Pulmonary artery endothelial cell (primary cell): ENCODE measurements around the gene TTLL9. TPM values are rescaled to one million over a fixed set of nuclear protein-coding genes. Genes with fewer than 3 reads are reported as not detected.

Source experiments
- DNase-seq: peaks from one replicate; pipeline ENCODE4 v3.0.0-alpha.2; 2011; ENCODE audit warnings: low read depth, low spot score
- total RNA-seq: library from RNA; depleted of rRNA; stranded (reverse); fragments of >200 nt; gene quantifications from 2 replicates; pipeline ENCODE4 v1.2.3, GENCODE V29; 2014

Gene TTLL9
- total RNA-seq, 1 donor from 2014 or later, result 0.07 TPM

DNA sequence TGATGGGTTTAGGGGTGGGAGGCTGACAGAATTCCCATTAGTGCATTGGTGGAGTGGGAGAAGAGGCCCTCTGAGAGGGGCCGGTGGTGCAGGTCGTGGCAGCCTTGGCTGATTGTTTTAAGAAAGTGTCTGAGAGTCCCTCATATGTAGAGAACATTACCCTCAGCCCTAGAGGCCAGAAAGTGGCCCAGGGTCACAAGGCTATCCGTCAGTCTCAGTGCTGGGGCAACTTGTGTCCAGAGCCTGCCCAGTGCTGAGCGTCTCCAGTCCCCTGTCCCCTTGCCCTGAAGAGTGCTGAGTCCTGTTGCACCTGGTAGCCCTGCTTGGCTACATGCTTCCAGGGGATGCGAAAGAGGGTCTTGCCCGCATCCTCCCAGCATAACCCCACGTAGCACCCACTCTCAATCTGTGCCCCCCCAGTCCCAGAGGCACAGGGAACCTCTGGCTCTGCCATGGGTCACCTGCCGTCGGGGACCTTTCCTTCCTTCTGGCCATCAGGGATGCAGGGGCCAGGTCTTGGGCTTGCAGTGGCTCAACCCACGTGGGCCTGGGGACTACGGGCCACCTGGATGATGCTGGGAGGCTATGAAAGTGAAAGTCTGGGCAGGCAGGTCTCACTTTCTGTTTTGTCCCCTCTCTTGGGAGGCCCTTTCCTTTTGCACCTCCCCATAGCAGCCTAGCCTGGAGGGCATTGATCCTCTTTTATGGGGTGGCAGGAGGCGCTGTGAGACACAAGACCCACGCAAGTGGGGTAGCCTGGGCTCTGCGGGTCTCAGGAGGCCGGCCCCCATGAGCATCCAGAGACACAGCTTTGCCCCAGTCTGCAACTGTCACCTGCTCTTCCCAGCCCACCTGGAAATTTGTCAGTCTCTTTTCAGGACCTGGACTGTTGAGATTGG is 12.3 kb upstream of the TTLL9 start:
- no peak for DNase-seq

DNA sequence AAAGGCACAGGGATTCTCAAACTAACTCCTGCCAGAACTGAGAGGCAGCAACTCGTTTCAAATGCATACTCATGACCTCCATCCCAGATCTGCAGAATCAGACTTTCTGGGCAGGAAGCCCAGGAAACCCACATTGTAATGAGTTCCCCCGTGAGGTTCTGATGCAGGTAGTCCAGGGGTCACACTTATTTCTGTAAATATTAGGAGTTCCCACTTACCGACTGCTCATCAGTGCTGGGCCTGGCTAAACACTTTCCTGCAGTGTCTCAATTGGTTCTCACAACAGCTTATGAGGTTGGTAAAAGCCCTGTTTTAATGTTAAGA is 11.7 kb upstream of the TTLL9 start:
- no peak for DNase-seq

DNA sequence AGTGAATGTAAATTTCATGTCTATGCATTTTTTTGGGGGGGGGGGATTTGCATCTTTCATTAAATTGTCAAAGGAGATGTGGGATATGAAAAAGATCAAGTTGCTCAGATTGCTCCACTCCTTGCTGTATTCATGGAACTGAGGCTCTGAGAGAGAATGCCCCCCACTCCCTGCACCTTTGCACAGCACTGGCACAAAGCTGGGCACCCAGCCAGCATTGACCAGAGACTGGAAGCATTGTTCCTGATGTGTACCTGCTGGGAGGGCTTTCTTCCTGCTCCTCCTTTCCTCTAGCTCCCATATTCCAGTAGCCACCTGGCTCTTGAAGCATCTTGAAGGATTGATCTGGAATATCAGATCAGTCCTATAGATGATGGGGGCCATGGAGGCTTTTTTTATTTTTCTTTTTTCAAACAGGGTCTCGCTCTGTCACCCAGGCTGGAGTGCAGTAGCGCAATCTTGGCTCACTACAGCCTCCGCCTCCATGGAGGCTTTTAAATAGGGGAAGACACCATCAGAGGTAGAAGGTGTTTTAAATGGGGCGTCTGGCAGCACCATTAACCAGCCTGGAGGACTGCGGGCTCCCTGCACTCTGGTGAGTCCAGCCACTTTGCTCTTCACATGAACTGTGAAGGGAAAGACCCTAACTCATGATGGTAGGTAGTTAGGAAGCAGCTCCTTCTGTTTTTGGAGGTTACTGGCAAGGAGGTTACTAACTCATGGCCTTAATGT is 11.0 kb upstream of the TTLL9 start:
- DNase-seq, result no peak

DNA sequence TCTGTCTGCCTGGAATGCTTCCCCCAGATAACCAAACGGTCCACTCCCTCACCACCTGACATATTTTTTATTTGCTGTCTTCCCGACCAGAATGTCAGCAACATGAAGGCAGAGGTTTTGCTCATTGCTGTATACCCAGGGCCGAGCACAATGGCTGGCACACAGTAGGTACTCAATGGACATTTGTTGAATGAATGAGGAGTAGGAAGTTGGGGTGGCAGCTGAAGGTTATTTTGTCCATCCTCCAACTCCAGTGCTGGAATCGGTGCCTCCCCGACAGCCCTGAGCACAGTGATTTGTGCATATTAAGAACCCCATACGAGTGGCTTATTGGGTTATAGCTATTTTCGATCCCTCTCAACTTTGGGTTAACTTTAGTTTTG is 10.4 kb upstream of the TTLL9 start:
- no peak for DNase-seq

DNA sequence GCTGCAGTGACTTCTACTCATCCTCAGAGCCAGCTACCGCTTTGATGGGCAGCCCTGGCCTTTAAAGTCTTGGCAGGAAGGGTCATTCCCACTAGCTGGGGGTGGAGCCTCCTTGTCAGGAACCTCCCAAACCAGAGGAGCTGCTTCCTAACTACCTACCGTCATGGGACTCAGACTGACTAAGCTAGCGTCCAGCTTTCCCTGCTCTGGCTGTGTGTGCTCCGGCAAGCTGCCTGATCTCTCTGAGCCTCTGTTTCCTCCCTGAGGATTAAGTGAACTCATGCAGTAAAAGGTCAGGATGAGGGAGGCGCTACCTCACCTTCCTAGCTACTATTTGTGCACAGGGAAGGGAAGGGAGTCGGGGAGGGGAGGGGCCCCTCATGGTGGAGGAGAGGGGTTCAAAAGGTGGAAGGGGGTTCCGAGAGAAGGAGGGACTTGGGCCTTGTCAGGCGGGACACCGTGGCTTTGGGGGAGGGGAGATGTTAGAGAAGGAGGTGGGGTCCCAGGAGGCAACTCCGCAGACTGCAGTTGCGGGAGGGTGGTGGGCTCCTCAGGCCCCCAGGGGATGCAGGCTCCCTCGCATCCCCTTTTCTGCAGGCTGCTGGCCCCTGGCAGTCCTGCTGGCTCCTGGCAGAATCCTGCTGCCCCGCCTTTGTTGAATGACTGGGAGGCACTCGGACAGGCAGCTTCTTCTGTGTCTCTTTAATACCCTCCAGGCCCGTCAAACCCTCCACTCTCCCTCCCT is 9.9 kb upstream of the TTLL9 start:
- no peak for DNase-seq

DNA sequence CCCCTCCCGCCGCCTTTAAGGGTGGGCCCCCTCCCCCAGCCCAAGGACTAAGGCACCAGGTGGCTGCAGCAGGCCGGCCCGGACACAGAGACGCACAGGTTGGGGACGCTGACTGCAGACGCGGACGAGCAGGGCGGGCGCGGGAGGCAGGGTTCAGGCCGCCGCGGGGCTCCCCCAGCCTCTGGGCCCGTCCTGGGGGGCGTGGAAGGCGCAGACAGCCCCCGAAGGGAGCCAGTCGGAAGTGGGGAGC is 9.4 kb upstream of the TTLL9 start:
- DNase-seq, result no peak

DNA sequence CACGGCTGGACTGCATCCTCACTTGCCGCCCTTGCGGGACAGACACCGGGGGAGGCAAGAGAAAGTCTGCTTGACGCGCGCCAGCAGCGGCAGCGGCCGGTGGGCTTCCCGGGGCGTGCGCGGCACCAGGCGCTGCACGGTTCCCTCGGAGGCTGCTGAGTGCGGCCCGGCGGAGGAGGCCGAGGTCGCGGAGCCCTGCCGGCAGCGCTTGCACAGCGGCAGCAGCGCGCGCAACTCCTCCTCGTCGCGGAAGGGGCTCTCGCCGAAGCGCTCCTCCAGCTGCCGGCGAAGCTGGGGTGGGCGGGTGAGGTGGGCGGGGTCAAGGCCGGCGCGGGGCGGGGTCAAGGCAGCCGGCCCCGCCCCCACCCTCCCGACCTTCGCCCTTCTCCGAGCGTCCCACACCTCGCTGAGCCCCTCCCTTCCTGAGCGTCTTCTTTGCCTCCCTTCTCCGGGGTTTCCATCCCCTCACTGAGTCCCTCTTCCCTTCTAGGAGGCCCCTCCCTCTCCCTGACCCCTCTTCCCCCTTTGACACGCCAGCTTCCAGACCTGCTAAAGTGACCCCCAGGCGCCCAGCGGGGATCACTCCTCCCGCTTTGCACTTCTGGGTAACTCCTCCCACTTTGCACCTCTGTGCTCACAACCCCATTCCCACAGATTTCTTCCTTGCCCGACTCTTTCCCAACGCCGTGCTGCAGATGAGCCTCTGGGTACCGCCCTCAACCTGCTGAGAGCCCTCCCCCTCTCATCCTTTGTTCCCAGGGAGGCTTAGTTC is 8.9 kb upstream of the TTLL9 start:
- DNase-seq, result no peak

DNA sequence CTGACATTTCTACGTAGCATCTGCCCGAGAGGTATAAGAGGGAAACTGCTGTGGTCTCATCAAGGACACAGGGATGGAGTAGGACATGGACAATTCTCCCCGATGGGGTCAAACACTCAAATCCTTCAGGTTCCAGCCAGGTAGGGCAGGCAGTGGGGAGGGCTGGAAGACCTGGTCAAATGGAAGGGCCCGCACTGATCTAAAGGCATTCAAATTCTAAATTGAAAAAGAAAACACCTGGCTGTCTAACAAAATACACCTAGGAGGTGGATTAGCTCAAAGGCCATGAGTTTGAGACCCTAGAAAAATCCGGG is 8.3 kb upstream of the TTLL9 start:
- DNase-seq, result no peak

DNA sequence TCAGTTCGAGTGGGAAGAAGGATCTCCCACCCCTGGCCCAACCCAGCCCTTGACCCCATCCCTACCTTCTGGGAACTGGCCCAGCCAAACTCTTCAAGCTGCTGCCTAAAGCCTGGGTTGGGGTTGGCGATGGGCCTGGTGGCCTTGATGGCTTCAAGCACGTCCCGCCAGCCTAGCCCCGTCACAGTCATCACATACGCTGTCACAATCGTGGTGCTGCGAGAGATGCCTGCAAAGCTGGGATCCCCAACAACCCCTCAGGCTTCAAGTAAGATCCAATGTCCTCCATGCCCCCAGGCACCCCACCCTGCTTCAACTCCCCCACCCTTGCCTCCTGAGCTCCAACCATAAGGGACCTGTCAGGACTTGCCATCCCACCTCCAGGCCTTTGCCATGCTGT is 7.9 kb upstream of the TTLL9 start:
- DNase-seq, result no peak

DNA sequence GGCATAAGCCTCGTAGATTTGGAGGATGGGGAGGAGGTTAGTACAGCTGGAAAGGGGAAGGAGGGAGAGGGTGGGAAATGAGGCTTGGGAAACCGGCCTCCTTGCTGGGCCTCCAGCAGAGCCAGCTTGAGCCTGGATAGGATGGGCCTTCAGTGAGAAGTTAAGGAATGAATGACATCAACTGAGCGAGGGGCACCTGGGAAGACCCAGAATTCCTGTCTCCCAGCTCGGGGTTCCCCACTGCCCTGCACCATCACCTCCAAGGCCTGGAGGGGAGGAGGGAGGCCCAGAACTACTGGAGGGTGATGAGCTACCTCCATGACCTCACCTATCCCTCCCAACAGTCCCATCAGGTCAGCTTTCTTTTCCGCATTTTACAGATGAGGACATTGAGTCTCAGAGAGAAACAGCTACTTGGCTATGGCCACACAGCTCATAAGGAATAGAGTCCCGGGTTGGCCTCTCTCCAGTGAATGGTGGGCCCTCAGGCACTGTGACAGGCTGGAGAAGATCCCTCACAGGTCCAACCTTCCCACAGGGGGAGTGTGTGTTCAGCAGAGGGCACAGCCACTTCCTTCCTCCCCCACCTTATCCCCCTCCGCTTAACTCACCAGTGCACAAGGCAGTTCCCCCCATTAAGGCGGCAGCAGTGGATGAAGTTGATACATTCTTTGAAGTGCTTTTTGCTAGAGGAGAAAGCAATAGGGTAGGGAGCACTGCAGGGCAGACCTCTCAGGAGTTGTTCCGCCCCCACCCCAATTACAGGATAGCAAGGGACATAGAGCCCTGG is 6.9 kb upstream of the TTLL9 start:
- no peak for DNase-seq

DNA sequence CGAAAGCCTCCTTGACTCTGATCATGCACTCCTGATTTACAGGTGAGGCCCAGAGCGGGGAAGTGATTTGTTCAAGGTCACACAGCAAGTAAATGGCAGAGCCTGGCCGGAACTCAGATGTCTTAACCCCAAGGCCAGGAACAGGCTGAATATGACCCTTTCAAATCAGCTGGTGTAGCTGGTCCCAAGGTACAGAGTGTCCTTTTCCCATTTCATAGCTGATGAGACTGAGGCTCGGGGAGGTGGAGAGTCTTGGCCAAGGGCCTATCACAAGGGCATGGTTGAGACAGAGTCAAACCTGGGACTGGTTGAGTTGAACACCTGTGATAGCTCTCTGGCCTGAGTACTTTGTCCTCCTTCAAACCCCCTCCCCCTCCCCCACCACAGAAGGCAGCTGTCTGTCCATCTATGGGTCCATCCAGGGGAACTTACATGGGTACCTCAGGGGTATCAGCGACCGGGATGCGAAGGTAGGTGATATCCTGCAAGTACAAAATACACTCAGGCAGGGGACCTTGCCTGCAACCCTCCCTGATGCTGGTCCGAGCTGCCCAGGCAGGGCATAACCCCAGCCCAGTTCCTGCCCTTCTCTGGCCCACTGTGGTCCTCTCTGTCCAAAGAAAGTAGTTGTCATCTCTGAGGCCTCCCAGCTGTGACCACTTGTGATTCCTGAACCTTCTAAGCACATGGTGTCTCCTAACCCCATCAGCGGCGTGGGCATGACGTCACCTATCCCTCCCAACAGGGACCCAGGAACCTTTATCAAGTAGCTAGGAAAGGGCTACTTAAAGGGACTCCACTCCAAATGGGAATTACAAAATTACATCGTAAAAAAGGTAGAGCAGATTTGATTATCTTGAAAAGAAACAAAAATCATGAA is 5.7 kb upstream of the TTLL9 start:
- DNase-seq, result no peak

DNA sequence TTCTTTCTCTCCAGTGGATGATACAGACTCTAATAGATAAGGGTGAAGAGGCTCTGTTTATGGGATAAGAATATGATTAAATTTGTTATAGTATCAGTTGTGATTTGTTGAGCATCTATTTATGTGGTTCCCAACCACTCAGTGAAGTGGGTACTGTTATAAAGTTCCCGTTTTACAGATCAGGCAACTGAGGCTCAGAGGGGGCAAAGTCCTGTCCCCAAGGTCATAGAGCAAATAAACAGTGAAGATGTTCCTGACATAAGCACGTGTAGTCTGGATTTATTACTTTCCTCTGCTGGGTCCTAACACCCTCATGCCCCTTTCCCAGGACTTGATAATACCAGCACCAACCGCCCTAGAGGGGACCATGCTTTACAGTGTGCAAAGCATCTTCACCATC is 4.2 kb upstream of the TTLL9 start:
- DNase-seq, result no peak

DNA sequence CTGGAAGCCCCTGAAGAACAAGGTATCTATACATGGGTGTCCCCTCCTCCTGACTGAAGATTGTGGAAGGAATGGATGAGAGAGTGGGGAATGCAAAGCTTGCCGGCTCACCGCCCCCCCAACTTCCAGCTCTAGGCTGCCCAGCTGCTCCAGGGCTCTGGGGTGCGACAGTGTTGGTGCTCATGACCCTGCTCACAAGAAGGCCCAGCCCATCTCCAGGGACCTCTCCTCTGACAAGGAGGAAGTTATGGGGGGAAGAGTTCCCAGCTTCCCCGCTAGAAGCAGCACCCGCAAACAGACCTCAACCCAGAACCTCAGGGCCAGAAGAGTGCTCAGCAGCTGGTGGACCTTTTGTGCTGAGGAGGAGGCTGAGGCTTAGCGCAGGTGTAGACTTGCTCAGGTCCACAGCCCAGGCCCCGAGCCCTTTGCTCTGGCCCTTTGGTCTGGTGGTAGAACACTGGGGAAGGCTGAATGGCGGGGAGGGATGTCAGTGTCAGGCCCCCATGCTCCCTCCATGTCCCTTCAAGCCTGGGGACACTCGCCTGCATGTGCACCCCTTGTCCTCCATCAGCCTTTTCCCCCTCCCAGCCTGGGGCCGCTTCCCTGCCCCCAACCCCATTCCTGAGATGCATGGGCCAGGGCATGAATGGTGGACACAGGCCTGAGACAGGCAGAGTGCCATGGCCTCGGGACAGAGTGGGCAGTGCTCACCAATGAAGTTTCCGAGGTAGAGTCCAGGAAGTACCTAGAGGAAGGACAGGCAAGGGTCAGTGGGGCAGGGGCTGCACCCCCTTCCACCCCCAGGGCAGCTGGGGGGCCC is 1.4 kb upstream of the TTLL9 start:
- DNase-seq, result no peak

DNA sequence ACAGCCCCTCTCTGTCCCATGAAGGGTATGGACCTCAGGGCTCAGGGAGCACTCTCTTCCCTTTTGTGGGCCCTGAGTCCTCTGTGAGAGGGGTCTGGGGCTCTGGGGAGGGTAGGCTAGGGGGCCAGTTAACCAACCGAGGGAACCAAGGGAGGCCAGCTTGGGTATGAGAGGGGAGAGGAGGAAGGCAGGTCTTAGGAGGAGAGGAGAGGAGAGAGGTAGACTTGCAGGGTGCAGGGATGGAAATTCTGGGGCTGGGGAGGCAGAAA is 827 bp upstream of the TTLL9 start:
- no peak for DNase-seq

DNA sequence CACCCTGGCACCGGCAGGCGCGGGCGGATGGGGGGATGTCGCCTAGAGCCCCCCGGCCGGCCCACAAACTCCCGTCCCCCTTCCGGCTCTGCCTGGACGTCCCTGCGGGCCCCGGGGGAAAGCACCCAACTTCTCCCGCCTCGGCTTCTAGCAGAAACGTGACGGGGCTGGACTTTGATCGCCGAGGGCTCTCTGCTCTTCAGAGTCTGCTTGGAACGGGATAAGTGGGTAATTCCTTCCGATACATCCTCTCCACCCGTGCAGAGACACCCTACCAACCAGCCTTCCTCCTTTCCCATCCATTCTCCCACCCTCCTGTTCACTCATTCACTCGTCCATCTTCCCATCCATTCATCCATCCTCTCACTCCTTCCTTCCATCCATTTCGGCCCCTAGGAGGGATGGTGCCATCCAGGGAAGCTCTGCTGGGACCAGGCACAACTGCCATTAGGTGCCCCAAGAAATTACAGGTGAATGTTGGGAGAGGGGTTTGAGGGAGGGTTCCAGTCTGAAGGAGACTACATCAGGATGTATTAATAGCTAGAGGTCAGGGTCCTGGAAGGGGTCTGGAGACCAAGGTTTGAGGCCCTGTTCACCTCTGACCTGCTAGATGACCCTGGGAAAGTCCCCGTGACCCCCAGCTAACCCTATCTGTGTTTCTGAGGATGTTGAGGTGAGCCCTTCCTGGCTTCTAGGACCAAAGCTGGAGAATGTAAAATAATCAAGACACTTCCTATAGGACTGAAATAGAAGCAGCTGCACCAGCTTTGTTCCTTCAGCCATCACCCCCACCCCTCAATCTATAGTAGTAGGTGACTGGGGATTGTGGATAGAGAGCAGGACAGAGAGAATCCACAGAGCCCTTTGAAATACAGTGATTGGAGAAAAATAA is 538 bp downstream of the TTLL9 start:
- DNase-seq, result no peak

DNA sequence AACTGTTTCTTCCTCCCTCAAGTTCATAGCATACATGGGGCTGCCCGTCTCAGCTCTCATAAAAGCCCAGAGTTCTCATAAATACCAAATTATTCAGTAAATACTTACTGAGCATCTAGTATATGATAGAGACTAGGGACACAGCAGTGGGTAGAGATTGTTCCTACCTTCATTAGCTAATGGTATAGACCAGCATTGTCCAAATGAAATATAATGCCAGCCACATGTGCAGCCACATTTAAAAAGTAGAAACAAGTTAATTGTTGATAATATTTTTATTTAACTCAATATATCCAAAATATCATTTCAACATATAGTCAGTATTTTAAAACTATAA is 1.2 kb downstream of the TTLL9 start:
- no peak for DNase-seq

DNA sequence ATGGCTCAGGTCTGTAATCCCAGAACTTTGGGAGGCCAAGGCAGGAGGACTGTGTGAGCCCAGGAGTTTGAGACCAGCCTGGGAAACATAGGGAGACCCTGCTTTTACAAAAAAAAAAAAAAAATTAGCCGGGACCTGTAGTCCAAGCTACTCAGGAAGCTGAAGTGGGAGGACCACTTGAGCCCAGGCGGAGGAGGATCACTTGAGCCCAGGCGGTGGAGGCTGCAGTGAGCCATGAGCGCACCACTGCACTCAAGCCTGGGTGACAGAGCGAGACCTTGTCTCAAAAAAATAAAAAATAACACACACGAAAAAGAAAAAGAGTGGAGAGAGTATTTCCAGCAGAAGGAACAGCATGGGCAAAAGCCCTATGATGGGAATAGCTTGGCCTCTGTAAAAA is 2.0 kb downstream of the TTLL9 start:
- no peak for DNase-seq

DNA sequence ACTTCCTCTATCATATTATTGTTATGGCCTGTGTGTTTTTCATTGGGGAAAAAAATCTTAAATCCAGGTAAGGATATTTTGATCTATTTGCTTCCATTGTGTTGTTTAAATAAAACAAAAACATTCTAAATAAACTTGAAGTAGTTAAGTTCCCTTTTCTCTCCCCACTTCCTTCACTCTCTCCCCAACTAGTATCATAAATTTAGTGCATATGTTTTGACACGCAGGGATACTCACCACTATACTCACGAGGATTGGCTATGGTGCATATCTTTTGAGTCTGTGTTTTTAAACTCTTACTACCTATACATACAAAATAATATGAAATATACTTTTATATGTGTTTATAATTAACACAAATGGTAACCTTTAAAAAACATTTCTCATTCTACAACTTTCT is 5.2 kb downstream of the TTLL9 start:
- DNase-seq, result no peak

DNA sequence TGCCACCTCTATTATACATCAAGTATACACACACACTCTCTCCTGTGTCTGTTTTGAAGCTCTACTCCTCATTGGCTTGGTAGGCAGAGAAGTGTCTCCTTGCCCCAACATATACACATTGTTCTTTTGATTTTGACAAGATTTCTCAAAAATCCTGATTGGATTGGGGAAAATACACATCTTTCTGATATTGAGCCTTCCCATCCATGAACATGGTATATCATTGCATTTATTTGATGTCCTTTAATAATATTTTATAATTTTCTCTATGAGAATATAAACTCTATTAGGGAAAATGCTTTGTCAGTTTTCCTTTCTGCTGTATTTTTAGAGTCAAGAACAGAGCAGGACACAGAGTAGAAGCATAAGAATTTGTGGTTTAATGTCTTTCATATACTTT is 7.2 kb downstream of the TTLL9 start:
- no peak for DNase-seq
